GM12878 (cell line): ENCODE measurements around the gene RAB24. TPM values are rescaled to one million over a fixed set of nuclear protein-coding genes. Genes with fewer than 3 reads are reported as not detected.

Experiments
- BHLHE40 ChIP-seq, 2 experiments: fragments of 450-650 bp in 1 of 2; IDR thresholded peaks; 2 replicates each; pipeline ENCODE4 v1.6.1; 2011 to 2017; ENCODE audit warnings: low read depth in 2 of 2, borderline replicate concordance in 1 of 2, improper control_type of control experiment in 1 of 2, low read length in 1 of 2, mild to moderate bottlenecking in 1 of 2
- CBX3 ChIP-seq: fragments of 200-600 bp; sonication (generic); IDR thresholded peaks from 2 replicates; pipeline ENCODE4 v1.6.1; 2016; ENCODE audit warnings: low read depth, borderline replicate concordance
- CHD1 ChIP-seq: IDR thresholded peaks from 2 replicates; pipeline ENCODE4 v1.6.1; 2012; ENCODE audit warnings: low read depth, low read length, improper control_type of control experiment
- CREM ChIP-seq: IDR thresholded peaks from 2 replicates; pipeline ENCODE4 v1.6.1; 2014; ENCODE audit warnings: antibody characterized with exemption, low read depth
- EED ChIP-seq: sonication (generic); IDR thresholded peaks from 2 replicates; pipeline ENCODE4 v1.6.1; 2016; ENCODE audit warnings: antibody characterized with exemption, low read depth
- IKZF2 ChIP-seq, 2 experiments: fragments of 450-650 bp; IDR thresholded peaks; 2 replicates each; pipeline ENCODE4 v1.6.1; 2017; ENCODE audit warnings: mild to moderate bottlenecking in 2 of 2, moderate library complexity in 2 of 2
- KAT2A ChIP-seq: conservative IDR thresholded peaks from 2 replicates; pipeline ENCODE4 v1.6.1; 2011; ENCODE audit warnings: low read depth, low read length; ENCODE audit not compliant: control insufficient read depth
- LARP7 ChIP-seq: fragments of 450-650 bp; IDR thresholded peaks from 2 replicates; pipeline ENCODE4 v1.6.1; 2017; ENCODE audit warnings: mild to moderate bottlenecking
- MEF2A ChIP-seq: IDR thresholded peaks from 2 replicates; pipeline ENCODE4 v1.6.1; 2011; ENCODE audit warnings: low read depth, mild to moderate bottlenecking, low read length, moderate library complexity; ENCODE audit not compliant: insufficient read depth
- RB1 ChIP-seq: fragments of 450-650 bp; formaldehyde crosslinking; IDR thresholded peaks from 2 replicates; pipeline ENCODE4 v1.6.1; 2017; ENCODE audit warnings: mild to moderate bottlenecking, borderline replicate concordance
- STAT3 ChIP-seq: IDR thresholded peaks from 2 replicates; pipeline ENCODE4 v1.6.1; 2011; ENCODE audit warnings: low read depth, low read length, improper control_type of control experiment
- SUZ12 ChIP-seq: fragments of 200-600 bp; sonication (generic); IDR thresholded peaks from one replicate; pipeline ENCODE4 v1.6.1; 2018; ENCODE audit warnings: antibody characterized with exemption, mild to moderate bottlenecking; ENCODE audit not compliant: unreplicated experiment
- TBL1XR1 ChIP-seq: IDR thresholded peaks from 2 replicates; pipeline ENCODE4 v1.6.1; 2012; ENCODE audit warnings: low read depth, low read length, improper control_type of control experiment
- ZBTB11 ChIP-seq: fragments of 450-650 bp; formaldehyde crosslinking; IDR thresholded peaks from 2 replicates; pipeline ENCODE4 v1.5.0; 2022; ENCODE audit warnings: mild to moderate bottlenecking, missing genetic modification characterization
- ZNF274 ChIP-seq: IDR thresholded peaks from one replicate; pipeline ENCODE4 v1.8.0; 2011; ENCODE audit not compliant: insufficient read length, insufficient read depth
- ZNF687 ChIP-seq: fragments of 450-650 bp; IDR thresholded peaks from 2 replicates; pipeline ENCODE4 v1.6.1; 2017; ENCODE audit warnings: mild to moderate bottlenecking, moderate library complexity
- ZSCAN29 ChIP-seq: fragments of 450-650 bp; IDR thresholded peaks from 2 replicates; pipeline ENCODE4 v1.6.1; 2017; ENCODE audit warnings: mild to moderate bottlenecking, moderate library complexity
- polyA plus RNA-seq, 11 experiments: library from polyadenylated mRNA; depleted of rRNA in 4 of 11; unstranded in 6 of 11; stranded (reverse) in 5 of 11; fragments of >200 nt; fragmentation: Nextera tagmentation in 4 of 11; fragmentation: Illumina TruSeq in 1 of 11; extraction: Ambion mirVana in 4 of 11; extraction: Trizol in 1 of 11; gene quantifications; 1 replicate in 1 of 11; 2 replicates in 10 of 11; pipeline versions ENCODE4 v1.2.1 to v1.2.3, GENCODE V29; 2011 to 2016; ENCODE audit warnings: inconsistent platforms in 2 of 11, missing spikeins in 2 of 11, low read depth in 1 of 11
- total RNA-seq, 4 experiments: library from RNA; depleted of rRNA in 3 of 4; stranded (reverse); fragments of >200 nt in 3 of 4; fragmentation: Illumina TruSeq in 1 of 4; extraction: Trizol in 1 of 4; gene quantifications; 2 replicates each; pipeline versions ENCODE4 v1.2.1 to v1.2.3, GENCODE V29; 2013 to 2021
- TF ChIP-seq, protein P1 (sequence below): IDR thresholded peaks from 2 replicates; pipeline ENCODE4 v1.6.1; 2012; ENCODE audit warnings: low read length, inconsistent platforms
- TF ChIP-seq, protein P2 (sequence below): IDR thresholded peaks from 2 replicates; pipeline ENCODE4 v1.6.1; 2012; ENCODE audit warnings: low read depth, low read length, improper control_type of control experiment

The RAB24 gene
- total and polyA plus RNA-seq, 10 of the 15 experiments (the other 5 are each of a cell fraction or from before 2014, with no cell fraction given), result 8.0 to 44.4 (median 24.4) TPM

- TF ChIP-seq ZBTB11 (CRISPR knock-in tag) (peak; percentile 91), CREM (peak; percentile 76; the same call in 1 of the 2 replicates), CBX3 (no peak), CHD1 (no peak), IKZF2 (IDR thresholded peaks at IDR 0.05) (peak in 1 of 2 experiments; percentile 42; a peak in 1 of 4 replicates), LARP7 (peak; percentile 88), EED (peak; percentile 38; the same call in 1 of the 2 replicates), ZNF274 (no peak), RB1 (0 out of 2 replicates have a peak, but pooled peaks have one; percentile 92), ZNF687 (no peak), STAT3 (no peak), SUZ12 (no peak), BHLHE40 (IDR thresholded peaks at IDR 0.05; ENCODE audit: borderline replicate concordance in 1 of 2, low read depth in 2 of 2, low read length in 1 of 2) (peak; percentile 23 to 64; a peak in 2 of 4 replicates), MEF2A (no peak), TBL1XR1 (peak; percentile 58; the same call in 1 of the 2 replicates), KAT2A (no peak), ZSCAN29 (no peak)
- TF ChIP-seq, protein P1, sequence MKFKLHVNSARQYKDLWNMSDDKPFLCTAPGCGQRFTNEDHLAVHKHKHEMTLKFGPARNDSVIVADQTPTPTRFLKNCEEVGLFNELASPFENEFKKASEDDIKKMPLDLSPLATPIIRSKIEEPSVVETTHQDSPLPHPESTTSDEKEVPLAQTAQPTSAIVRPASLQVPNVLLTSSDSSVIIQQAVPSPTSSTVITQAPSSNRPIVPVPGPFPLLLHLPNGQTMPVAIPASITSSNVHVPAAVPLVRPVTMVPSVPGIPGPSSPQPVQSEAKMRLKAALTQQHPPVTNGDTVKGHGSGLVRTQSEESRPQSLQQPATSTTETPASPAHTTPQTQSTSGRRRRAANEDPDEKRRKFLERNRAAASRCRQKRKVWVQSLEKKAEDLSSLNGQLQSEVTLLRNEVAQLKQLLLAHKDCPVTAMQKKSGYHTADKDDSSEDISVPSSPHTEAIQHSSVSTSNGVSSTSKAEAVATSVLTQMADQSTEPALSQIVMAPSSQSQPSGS, result no peak
- TF ChIP-seq, protein P2, sequence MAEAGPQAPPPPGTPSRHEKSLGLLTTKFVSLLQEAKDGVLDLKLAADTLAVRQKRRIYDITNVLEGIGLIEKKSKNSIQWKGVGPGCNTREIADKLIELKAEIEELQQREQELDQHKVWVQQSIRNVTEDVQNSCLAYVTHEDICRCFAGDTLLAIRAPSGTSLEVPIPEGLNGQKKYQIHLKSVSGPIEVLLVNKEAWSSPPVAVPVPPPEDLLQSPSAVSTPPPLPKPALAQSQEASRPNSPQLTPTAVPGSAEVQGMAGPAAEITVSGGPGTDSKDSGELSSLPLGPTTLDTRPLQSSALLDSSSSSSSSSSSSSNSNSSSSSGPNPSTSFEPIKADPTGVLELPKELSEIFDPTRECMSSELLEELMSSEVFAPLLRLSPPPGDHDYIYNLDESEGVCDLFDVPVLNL, result peak; percentile 50; the same call in 1 of the 2 replicates
Observed at GRCh38 chr5:177351392-177352329, 48.1 kb upstream of the RAB24 start, which contains the start of gene LMAN2 (continued).
